Measurements from ENCODE around the gene IL20RB.
"Not testable (repeated sequence)": the region's sequence is repeated elsewhere in the genome, so short reads cannot be mapped to it uniquely, and the experiment has no call there.

Gene IL20RB

GRCh38 chr3:136958939-136959338 is 1.2 kb downstream of the IL20RB start:
- H3K4me3 ChIP-seq (ENCODE audit: low read length) = no peak overlapping the region
- H3K79me2 ChIP-seq (ENCODE audit: low read length) = no peaks in the 10 kb centered on the region
- H3K36me3 ChIP-seq (replicated peaks; ENCODE audit: low read depth, low read length) = no peaks in the 10 kb centered on the region
- TF ChIP-seq, protein P1, sequence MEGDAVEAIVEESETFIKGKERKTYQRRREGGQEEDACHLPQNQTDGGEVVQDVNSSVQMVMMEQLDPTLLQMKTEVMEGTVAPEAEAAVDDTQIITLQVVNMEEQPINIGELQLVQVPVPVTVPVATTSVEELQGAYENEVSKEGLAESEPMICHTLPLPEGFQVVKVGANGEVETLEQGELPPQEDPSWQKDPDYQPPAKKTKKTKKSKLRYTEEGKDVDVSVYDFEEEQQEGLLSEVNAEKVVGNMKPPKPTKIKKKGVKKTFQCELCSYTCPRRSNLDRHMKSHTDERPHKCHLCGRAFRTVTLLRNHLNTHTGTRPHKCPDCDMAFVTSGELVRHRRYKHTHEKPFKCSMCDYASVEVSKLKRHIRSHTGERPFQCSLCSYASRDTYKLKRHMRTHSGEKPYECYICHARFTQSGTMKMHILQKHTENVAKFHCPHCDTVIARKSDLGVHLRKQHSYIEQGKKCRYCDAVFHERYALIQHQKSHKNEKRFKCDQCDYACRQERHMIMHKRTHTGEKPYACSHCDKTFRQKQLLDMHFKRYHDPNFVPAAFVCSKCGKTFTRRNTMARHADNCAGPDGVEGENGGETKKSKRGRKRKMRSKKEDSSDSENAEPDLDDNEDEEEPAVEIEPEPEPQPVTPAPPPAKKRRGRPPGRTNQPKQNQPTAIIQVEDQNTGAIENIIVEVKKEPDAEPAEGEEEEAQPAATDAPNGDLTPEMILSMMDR (IDR thresholded peaks at IDR 0.05; ENCODE audit: low read depth, low read length) = no peak
- no peak for TF ChIP-seq EZH2phosphoT487 (IDR thresholded peaks at IDR 0.05; ENCODE audit: low read depth)
- H3K4me2 ChIP-seq (ENCODE audit: low read length) = no peak overlapping the region
- H3K27me3 ChIP-seq (ENCODE audit: low read depth, low read length) = no peaks in the 10 kb centered on the region
- no peak overlapping the region for H3K9ac ChIP-seq (ENCODE audit: low read length)
- H3K27ac ChIP-seq (ENCODE audit: low read length) = no peak overlapping the region
- no peak overlapping the region for H2AFZ ChIP-seq (ENCODE audit: low read depth, low read length)
- no peaks in the 10 kb centered on the region for H3K4me1 ChIP-seq (ENCODE audit: low read length)
- no peaks in the 10 kb centered on the region for H3K9me3 ChIP-seq (ENCODE audit: insufficient read depth, low read length)
- H4K20me1 ChIP-seq (ENCODE audit: insufficient read depth, low read length) = no peaks in the 10 kb centered on the region

DNA sequence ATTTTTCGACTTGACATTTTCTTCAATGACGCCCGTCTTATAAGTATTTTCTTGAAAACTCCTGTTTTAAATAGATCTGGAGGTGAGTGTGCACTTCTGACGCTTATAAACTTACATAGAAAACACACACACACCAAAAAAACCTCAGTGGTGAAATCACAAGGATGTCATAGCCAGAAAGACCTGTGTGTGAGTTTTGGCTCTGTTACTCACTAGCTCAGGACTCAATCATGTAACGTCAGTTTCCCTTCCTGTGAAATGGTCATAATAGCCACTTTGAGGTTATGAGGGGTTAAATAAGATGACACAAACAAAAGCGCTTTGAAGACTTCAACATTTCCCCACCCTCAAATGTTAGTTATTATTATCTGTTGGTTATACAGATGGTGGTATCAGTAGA is 1.8 kb downstream of the IL20RB start:
- no peaks in the 10 kb centered on the region for H3K4me1 ChIP-seq (ENCODE audit: low read length)
- H3K27me3 ChIP-seq (ENCODE audit: low read depth, low read length) = no peaks in the 10 kb centered on the region
- no peak overlapping the region for H3K27ac ChIP-seq (ENCODE audit: low read length)
- H3K9me3 ChIP-seq (ENCODE audit: insufficient read depth, low read length) = no peaks in the 10 kb centered on the region
- no peak overlapping the region for H3K4me2 ChIP-seq (ENCODE audit: low read length)
- no peaks in the 10 kb centered on the region for H4K20me1 ChIP-seq (ENCODE audit: insufficient read depth, low read length)
- no peak overlapping the region for H3K9ac ChIP-seq (ENCODE audit: low read length)
- H2AFZ ChIP-seq (ENCODE audit: low read depth, low read length) = no peak overlapping the region
- no peaks in the 10 kb centered on the region for H3K36me3 ChIP-seq (replicated peaks; ENCODE audit: low read depth, low read length)
- H3K79me2 ChIP-seq (ENCODE audit: low read length) = no peaks in the 10 kb centered on the region
- no peak overlapping the region for H3K4me3 ChIP-seq (ENCODE audit: low read length)
- TF ChIP-seq, protein P1 (IDR thresholded peaks at IDR 0.05; ENCODE audit: low read depth, low read length) = no peak
- no peak for TF ChIP-seq EZH2phosphoT487 (IDR thresholded peaks at IDR 0.05; ENCODE audit: low read depth)

- H2AFZ ChIP-seq (ENCODE audit: low read depth, low read length) = no peak overlapping the region
- H3K9ac ChIP-seq (ENCODE audit: low read length) = no peak overlapping the region
- H3K79me2 ChIP-seq (ENCODE audit: low read length) = no peaks in the 10 kb centered on the region
- H3K4me1 ChIP-seq (ENCODE audit: low read length) = no peaks in the 10 kb centered on the region
- H4K20me1 ChIP-seq (ENCODE audit: insufficient read depth, low read length) = no peaks in the 10 kb centered on the region
- TF ChIP-seq EZH2phosphoT487 (IDR thresholded peaks at IDR 0.05; ENCODE audit: low read depth) = no peak
- no peak overlapping the region for H3K27ac ChIP-seq (ENCODE audit: low read length)
- no peaks in the 10 kb centered on the region for H3K9me3 ChIP-seq (ENCODE audit: insufficient read depth, low read length)
- H3K27me3 ChIP-seq (ENCODE audit: low read depth, low read length) = no peaks in the 10 kb centered on the region
- no peak overlapping the region for H3K4me3 ChIP-seq (ENCODE audit: low read length)
- no peaks in the 10 kb centered on the region for H3K36me3 ChIP-seq (replicated peaks; ENCODE audit: low read depth, low read length)
- H3K4me2 ChIP-seq (ENCODE audit: low read length) = no peak overlapping the region
These were observed 3.4 kb downstream of the IL20RB start for GRCh38 chr3:136960838-136961836.

GRCh38 chr3:136962927-136963326 is 5.1 kb downstream of the IL20RB start:
- Histone ChIP-seq H3K9ac (ENCODE audit: low read length) (no peak overlapping the region), H3K36me3 (replicated peaks; ENCODE audit: low read depth, low read length) (no peaks in the 10 kb centered on the region), H2AFZ (ENCODE audit: low read depth, low read length) (no peak overlapping the region), H3K4me2 (ENCODE audit: low read length) (no peak overlapping the region), H4K20me1 (ENCODE audit: insufficient read depth, low read length) (no peaks in the 10 kb centered on the region), H3K9me3 (ENCODE audit: insufficient read depth, low read length) (no peaks in the 10 kb centered on the region), H3K27me3 (ENCODE audit: low read depth, low read length) (no peaks in the 10 kb centered on the region), H3K4me1 (ENCODE audit: low read length) (no peaks in the 10 kb centered on the region), H3K27ac (ENCODE audit: low read length) (no peak overlapping the region), H3K79me2 (ENCODE audit: low read length) (no peaks in the 10 kb centered on the region), H3K4me3 (ENCODE audit: low read length) (no peak overlapping the region)
- TF ChIP-seq, protein P1 (IDR thresholded peaks at IDR 0.05; ENCODE audit: low read depth, low read length) = no peak
- no peak for TF ChIP-seq EZH2phosphoT487 (IDR thresholded peaks at IDR 0.05; ENCODE audit: low read depth)

DNA sequence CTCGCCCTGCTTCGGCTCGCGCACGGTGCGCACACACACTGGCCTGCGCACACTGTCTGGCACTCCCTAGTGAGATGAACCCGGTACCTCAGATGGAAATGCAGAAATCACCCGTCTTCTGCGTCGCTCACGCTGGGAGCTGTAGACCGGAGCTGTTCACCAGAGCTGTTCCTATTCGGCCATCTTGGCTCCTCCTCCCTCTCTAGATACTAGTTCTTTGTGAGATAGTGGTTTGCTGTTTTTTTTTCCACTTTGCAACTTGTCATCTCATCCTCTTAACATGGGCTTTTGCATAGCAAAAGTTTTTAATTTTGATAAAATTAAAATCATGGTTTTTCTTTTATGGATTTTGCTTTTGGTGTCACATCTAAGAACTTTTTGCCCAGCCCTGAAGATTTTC is 11.8 kb downstream of the IL20RB start:
- not testable (repeated sequence) for H3K4me2 ChIP-seq (ENCODE audit: low read length); H3K27me3 ChIP-seq (ENCODE audit: low read depth, low read length); H3K9ac ChIP-seq (ENCODE audit: low read length); H3K36me3 ChIP-seq (replicated peaks; ENCODE audit: low read depth, low read length); H3K27ac ChIP-seq (ENCODE audit: low read length); H3K9me3 ChIP-seq (ENCODE audit: insufficient read depth, low read length); H3K4me1 ChIP-seq (ENCODE audit: low read length); H4K20me1 ChIP-seq (ENCODE audit: insufficient read depth, low read length); H3K4me3 ChIP-seq (ENCODE audit: low read length); H3K79me2 ChIP-seq (ENCODE audit: low read length); H2AFZ ChIP-seq (ENCODE audit: low read depth, low read length)

All from OCI-LY3 (cell line).